Thymus (tissue), 11 donors: ENCODE data around the gene GCN1. TPM values are rescaled to one million over a fixed set of nuclear protein-coding genes. Genes with fewer than 3 reads are reported as not detected.

Source experiments
- DNase-seq, 9 donors: peaks; one replicate each; pipeline ENCODE4 v3.0.0-alpha.2; 2013; ENCODE audit warnings: low spot score in 9 of 9, low read depth in 6 of 9, missing footprints in 1 of 9
- H3K27ac ChIP-seq, 2 donors: one replicate each; pipeline ENCODE4 v1.5.1; 2013; ENCODE audit warnings: control low read depth in 1 of 2, low read depth in 1 of 2, low read length in 1 of 2, mild to moderate bottlenecking in 1 of 2, moderate library complexity in 1 of 2
- H3K27me3 ChIP-seq, 2 donors: one replicate each; pipeline ENCODE4 v1.5.1; 2013; ENCODE audit warnings: low read length in 1 of 2; ENCODE audit not compliant: control insufficient read depth in 2 of 2, insufficient read depth in 1 of 2
- H3K36me3 ChIP-seq, 2 donors: one replicate each; pipeline ENCODE4 v1.5.1; 2013; ENCODE audit warnings: low read length in 1 of 2, mild to moderate bottlenecking in 1 of 2, moderate library complexity in 1 of 2; ENCODE audit not compliant: control insufficient read depth in 2 of 2, insufficient read depth in 2 of 2
- H3K4me1 ChIP-seq, 2 donors: one replicate each; pipeline ENCODE4 v1.5.1; 2013; ENCODE audit warnings: low read length in 2 of 2; ENCODE audit not compliant: control insufficient read depth in 2 of 2, insufficient read depth in 2 of 2
- H3K4me3 ChIP-seq, 2 donors: one replicate each; pipeline ENCODE4 v1.5.1; 2013; ENCODE audit warnings: low read length in 2 of 2, control low read depth in 1 of 2, mild to moderate bottlenecking in 1 of 2
- H3K9me3 ChIP-seq, 2 donors: one replicate each; pipeline ENCODE4 v1.5.1; 2013; ENCODE audit warnings: low read length in 1 of 2, mild to moderate bottlenecking in 1 of 2; ENCODE audit not compliant: control insufficient read depth in 2 of 2, insufficient read depth in 1 of 2
- WGBS: extraction: QIAGEN DNeasy Blood & Tissue Kit; methylation state at CpG from one replicate; pipeline ENCODE4 v1.1.7; 2013; 5-methylcytosine and 5-hydroxymethylcytosine counted together
- polyA plus RNA-seq: library from polyadenylated mRNA; stranded (reverse); fragments of 200-250 nt; gene quantifications from one replicate; pipeline ENCODE4 v1.2.3, GENCODE V29; 2013
- total RNA-seq: library from RNA; stranded (reverse); fragments of 120-200 nt; gene quantifications from one replicate; pipeline ENCODE4 v1.2.4, GENCODE V29; 2013
- donor health status: healthy.

Gene GCN1
- total and polyA plus RNA-seq, 2 donors = 22.4 to 34.5 TPM

- Histone ChIP-seq H3K27ac (no peak overlapping the region), H3K36me3 (peaks cover 21 to 23% of the 10 kb centered on the region in 2 donors), H3K27me3 (no peaks in the 10 kb centered on the region), H3K4me3 (no peak overlapping the region), H3K4me1 (peaks cover 21 to 34% of the 10 kb centered on the region in 2 donors), H3K9me3 (no peaks in the 10 kb centered on the region)
- no peak for DNase-seq
- 97% methylated on average over 19 of the region's 19 CpGs for WGBS
These were observed 29.2 kb upstream of the GCN1 start for GRCh38 chr12:120223458-120224303.

- no peaks in the 10 kb centered on the region for H3K27me3 ChIP-seq
- WGBS = 98% methylated on average over 12 of the region's 12 CpGs
- H3K4me3 ChIP-seq = no peak overlapping the region
- no peak overlapping the region for H3K27ac ChIP-seq
- H3K36me3 ChIP-seq = peaks cover 21 to 24% of the 10 kb centered on the region in 2 donors
- no peaks in the 10 kb centered on the region for H3K9me3 ChIP-seq
- no peak for DNase-seq
- H3K4me1 ChIP-seq = peaks cover 17 to 21% of the 10 kb centered on the region in 2 donors
These were observed 27.8 kb upstream of the GCN1 start for GRCh38 chr12:120222288-120222832.

GRCh38 chr12:120221576-120221900 lies 27.0 kb upstream of the GCN1 start:
- no peaks in the 10 kb centered on the region for H3K9me3 ChIP-seq
- H3K27ac ChIP-seq = no peak overlapping the region
- 98% methylated on average over 13 of the region's 13 CpGs for WGBS
- H3K4me3 ChIP-seq = no peak overlapping the region
- no peaks in the 10 kb centered on the region for H3K27me3 ChIP-seq
- no peak for DNase-seq
- H3K36me3 ChIP-seq = peaks cover 21 to 24% of the 10 kb centered on the region in 2 donors
- peaks cover 17 to 20% of the 10 kb centered on the region in 2 donors for H3K4me1 ChIP-seq

- no peaks in the 10 kb centered on the region for H3K27me3 ChIP-seq
- no peak overlapping the region for H3K4me3 ChIP-seq
- peaks cover 13 to 15% of the 10 kb centered on the region in 2 donors for H3K4me1 ChIP-seq
- 96% methylated on average over 10 of the region's 10 CpGs for WGBS
- peaks cover 21 to 24% of the 10 kb centered on the region in 2 donors for H3K36me3 ChIP-seq
- DNase-seq = no peak
- H3K9me3 ChIP-seq = no peaks in the 10 kb centered on the region
- no peak overlapping the region for H3K27ac ChIP-seq
These were observed 26.5 kb upstream of the GCN1 start for GRCh38 chr12:120220838-120221575.

GRCh38 chr12:120218680-120219606 lies 24.4 kb upstream of the GCN1 start:
- Histone ChIP-seq H3K36me3 (peaks cover 26 to 32% of the 10 kb centered on the region in 2 donors), H3K4me1 (no peaks in the 10 kb centered on the region), H3K4me3 (no peak overlapping the region), H3K9me3 (no peaks in the 10 kb centered on the region), H3K27me3 (no peaks in the 10 kb centered on the region), H3K27ac (no peak overlapping the region)
- WGBS = 96% methylated on average over 19 of the region's 19 CpGs
- DNase-seq = no peak

- H3K27ac ChIP-seq = no peak overlapping the region
These were observed 22.5 kb upstream of the GCN1 start for GRCh38 chr12:120216742-120217605.

GRCh38 chr12:120215766-120216735 lies 21.5 kb upstream of the GCN1 start:
- Histone ChIP-seq H3K36me3 (peaks cover 33 to 38% of the 10 kb centered on the region in 2 donors), H3K27ac (no peak overlapping the region), H3K4me3 (no peak overlapping the region), H3K27me3 (no peaks in the 10 kb centered on the region), H3K9me3 (no peaks in the 10 kb centered on the region), H3K4me1 (no peaks in the 10 kb centered on the region)
- no peak for DNase-seq
- 94% methylated on average over 23 of the region's 23 CpGs for WGBS

More at GRCh38 chr12:120216742-120217605, 22.5 kb upstream of the GCN1 start:
- no peaks in the 10 kb centered on the region for H3K4me1 ChIP-seq
- H3K36me3 ChIP-seq = peaks cover 30 to 34% of the 10 kb centered on the region in 2 donors
- no peak for DNase-seq
- H3K4me3 ChIP-seq = no peak overlapping the region
- WGBS = 95% methylated on average over 32 of the region's 32 CpGs
- H3K27me3 ChIP-seq = no peaks in the 10 kb centered on the region
- H3K9me3 ChIP-seq = no peaks in the 10 kb centered on the region
